GM18502 (cell line): Measurements from ENCODE around the gene MAPK11.

Experiments
- ATAC-seq: cut with Tn5 transposase; IDR thresholded peaks from one replicate; pipeline ENCODE4 v1.9.1; 2021; ENCODE audit warnings: mild to moderate bottlenecking; ENCODE audit not compliant: unreplicated experiment, poor library complexity

The MAPK11 gene

DNA sequence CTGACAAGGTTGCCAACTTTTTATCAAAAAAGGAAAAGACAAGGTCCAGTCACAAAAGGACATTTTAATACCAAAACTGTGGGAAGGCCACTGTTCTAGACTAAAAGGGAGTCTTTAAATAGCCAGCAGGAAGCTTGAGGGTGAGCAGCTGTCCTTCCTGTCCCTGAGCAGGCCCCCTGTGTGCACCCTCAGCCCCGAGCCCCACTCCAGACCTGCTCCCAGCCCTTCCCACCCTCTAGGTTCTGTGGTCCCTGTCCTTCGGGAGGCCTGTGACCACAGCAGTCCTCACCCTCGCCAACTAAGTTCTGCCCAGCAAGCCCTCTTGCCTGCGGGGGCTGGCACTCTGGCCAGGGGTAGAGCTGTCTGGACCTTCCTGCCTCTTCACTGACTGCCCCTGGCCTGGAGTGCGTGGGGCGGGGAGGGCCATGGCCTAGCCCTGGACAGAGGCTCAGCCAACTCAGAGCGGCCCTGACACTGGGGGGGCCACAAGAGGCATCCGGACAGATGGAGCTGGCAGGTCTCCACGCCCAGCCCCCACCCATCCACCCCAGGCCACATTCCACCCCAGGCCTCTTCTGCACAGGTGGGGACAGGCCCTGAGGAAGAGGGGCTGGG, 38.9 kb upstream of the MAPK11 start:
- ATAC-seq, result no peak

DNA sequence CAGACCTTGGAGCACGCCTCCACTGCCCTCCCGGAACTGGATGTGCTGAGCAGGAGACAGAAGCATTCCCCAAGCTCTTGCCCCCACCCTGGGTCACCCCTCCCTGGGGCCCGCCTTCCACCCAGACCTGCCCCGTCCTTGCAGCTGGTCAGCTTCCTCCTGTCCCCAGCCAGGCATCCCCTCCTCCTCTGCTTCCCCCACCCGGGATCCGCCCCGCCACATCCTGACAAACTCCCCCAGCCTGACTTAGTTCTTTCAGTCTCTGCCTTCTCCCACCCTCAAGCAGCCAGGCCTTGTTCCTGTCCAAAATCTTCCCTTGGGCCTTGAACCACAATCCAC, 38.4 kb upstream of the MAPK11 start:
- ATAC-seq, result no peak

DNA sequence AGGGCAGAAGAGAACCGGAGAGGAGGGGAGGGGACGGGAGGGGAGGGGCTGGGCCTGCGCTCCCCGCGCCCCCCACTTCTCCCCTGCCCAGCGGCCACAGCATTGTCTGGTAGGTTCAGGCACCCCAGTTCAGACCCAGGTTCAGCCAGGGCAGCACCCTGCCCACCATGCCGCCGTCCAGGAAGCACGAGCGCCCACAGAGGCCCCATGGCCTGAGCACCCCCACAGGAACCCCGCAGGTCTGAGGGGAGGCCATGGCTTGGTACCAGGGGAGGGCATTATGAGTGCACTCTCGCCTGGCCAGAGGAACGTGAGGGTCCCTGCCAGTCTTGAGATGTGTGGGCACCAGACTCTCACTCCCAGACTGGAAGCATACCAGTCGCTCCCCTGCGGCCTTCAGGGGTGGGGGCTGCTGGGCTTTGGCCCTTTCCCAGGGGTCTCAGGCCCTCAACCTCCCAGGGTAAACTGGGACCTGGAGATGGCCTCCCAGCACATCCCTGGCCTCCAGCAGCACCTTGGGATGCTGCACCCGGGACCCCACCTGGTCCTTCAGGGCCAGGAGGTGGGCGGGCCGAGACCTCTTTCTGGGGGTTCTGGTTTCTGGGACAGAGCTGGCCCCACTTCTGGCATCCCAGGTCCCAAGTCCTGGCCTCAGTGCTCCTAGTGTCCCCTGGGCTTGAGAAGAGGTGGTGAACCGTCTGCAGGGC, 37.9 kb upstream of the MAPK11 start:
- ATAC-seq, result no peak

DNA sequence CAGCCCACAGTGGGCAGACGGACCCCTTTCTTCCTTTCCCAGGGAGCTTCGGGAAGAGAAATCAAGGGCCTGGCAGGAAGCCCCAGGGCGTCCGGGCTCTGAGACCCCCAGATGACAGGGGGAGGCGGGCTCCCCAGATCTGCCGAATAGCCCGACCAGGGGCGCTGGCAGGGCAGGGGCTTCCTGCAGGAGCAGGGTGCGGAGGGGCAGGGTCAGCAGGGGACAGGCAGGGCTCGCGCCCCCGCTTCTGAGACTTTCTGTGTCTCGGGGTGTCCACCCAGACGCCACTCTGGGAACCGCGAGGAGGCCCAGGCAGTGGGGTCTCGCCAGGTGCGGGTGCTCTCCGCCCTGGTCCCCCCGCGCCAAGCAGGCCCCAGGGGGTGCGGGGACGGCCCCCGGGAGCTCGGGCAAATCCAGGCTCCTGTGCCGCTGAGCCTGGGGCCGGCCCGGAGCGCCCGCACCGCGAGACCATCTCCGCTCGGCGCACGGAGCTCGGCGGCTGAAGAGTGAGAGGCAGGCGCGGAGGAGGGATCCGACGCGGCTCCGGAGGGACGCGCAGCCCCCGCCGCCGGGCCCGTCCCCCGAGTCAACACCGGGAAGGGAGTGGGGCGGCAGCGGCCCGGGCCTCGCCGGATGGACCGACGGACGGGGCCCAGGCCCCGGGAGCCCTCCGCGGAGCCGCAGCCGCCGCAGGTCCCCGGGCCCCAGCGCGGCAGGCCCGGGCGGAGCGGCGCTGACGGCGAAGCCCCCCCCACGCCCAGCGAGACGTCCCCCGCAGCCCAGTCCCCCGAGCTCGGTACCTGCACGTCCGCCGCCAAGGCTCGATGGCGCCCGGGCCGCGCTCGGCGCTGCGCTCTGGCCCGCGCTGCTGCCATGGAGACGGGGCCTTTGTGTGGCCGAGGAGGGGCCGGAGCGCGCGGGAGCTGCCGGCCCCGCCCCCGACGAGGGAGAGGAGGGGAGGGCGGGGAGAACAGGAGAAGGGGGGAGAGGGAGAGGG, 36.9 kb upstream of the MAPK11 start, which contains the start of gene PLXNB2:
Gene PLXNB2, minus strand, starts transcription at position 894 of the 997 bp plus-strand sequence. CDS start 17,062 bp downstream, outside the sequence.
- peak; percentile 43 for ATAC-seq

DNA sequence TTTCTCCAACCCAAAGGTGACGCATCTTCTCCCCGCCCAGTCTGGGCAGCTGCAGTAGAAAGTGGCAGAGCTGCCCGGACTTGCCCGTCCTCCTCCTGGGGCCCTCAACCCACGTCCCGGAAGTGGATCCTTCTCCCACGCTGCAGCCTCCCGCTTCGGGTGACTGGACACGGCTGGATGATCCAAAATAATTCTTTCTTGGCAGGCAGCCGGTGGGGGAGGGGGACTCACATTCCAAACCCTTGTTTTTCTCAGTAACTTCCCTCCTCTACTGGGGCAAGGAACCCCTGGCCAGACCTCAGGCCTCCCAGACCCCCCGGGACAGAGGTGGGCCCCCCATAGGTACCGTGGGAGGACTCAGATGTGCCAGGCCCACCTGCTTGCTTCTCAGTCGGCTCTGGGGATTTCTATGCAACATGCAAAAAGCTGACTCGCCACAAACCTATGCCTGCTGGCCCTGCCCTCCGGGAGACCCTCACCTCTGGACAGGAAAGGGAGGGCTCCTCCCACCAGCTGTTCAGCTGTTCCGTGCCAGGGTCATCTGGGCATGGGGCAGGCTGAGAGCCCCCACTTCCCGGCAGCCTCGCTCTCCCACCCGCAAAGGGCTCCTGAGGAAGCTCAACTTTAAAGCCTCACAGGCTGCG, 35.9 kb upstream of the MAPK11 start:
- no peak for ATAC-seq

DNA sequence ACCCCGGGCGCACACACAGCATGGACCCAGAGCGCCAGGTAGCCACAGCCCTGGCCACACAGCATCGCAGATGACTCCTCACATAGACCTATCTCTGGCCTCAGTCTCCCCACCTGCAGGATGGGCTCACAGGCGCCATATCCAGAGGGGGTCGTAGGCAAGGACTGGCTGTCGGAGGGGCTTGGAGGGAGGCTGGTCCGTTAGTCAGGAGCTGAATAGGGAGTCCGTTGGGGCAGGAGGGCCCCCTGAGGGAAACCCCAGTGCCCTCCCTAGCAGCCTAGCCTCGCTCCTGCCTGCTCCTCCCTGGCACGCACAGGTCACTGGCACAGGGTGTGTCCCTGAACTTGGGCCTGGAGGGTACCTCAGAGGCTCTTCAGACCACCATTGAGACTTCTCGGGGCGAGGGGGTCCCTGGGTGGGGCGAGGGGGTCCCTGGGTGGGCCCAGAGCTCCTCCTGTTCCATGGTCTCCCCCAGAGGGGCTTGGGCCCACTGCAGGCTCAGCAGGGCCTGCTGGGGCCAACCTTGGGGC, 35.3 kb upstream of the MAPK11 start:
- ATAC-seq, result no peak

DNA sequence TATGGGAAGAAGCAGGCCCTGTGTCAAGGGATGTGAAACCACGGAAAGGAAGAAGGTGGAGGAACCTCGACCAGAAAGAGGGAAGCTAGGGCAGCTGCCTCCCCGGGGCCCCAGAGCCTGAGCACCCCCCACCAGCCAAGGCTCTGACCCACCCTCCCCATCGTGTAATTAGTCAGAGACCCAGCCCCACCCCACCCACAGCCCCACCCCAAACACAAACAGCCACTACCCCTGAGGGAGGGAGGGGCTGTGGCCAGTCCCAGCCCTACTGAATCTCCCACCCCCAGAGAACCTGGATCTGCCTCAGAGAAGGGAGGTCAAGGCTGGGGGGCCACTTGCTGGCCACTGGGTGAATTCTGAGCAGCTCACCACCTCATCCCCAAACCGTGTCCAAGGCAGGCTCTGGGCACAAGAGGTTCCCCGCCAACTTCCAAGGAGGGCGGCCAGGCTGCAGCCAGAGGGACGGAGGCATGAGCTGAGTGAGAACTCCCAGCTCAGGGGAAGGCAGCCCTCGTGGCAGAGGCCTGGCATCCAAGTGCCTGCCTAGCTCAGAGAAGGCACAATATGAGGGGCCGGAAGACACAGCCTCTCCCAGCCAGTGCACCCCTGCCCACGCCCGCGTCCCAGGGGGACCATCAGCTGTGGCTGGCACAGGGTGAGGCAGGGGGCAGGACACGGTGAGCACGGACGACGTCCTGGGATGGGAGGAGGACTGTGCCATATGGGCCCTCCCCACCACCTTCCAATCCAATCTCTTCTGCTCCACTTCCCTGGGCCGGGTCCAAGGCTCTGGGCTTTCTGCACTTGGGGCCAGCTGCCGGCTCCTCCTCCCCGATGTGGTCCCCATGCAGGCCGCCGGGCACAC, 34.6 kb upstream of the MAPK11 start:
- no peak for ATAC-seq

DNA sequence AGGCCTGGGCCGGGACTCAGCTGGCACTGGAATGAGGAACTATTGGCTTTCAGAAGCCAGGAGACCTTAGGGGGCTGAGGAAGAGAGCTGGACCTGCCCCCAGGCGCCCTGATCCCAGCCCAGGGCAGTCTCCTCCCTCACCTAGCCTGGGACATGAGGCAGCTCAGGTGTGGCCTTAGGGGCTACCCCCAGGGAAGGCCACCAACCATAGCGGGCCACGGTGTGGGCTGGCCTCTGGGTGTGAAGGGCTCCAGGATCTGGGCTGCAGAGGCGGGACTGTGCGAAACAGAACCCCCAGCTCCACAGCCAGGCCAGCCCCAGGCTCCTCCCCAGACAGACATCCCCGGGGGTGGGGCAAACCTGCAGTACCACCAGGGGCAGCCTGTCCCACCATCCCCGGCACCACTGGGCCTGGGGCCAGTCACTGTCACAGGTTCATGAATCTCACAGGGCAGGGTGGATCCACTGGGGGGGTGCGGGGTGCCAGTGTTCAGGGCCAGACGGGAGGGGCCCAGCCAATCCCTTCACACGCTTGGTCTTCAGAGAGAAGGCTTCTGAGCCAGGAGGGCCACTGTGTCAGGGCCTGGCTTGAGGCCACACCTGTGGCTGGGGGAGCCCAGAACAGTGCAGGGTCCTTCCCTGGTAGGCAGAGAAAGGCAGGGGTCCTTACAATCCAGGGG, 33.8 kb upstream of the MAPK11 start:
- ATAC-seq, result no peak

DNA sequence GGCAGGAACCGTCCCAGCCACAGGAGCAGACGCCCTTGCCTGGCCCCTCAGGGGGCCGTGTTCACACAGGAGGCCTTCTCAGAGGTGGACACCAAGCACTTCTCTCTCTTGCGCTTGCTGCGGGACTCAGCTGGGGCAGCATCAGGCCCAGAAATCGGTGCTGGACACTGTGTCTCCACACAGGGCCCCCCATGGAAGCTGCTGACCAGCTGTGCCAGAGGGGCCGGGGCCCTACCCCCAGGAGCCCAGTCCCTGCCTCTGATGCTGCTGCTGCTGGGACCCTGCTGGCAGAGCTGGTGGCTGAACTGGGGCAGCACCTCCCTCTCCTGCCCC, 33.3 kb upstream of the MAPK11 start:
- ATAC-seq, result no peak

DNA sequence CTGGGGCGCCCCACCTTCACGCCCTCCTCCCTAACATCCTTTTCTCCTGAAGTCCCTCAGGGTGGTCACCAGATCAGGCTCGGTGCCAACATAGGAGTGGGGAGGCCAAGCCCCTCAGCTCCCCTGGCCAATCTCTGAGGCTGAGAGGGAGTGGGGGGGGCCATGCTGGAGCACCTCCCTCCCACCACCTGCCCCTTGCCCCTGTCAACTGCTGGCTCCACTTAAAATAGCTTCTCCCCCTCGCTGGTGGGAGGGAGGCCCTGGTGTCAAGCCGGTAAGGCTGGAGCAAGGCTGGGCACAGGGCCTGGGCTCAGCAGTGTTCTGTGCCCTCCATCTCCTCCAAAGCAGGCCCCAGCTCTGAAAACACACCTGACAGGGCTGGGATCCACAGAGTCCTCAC, 32.4 kb upstream of the MAPK11 start:
- ATAC-seq, result no peak

DNA sequence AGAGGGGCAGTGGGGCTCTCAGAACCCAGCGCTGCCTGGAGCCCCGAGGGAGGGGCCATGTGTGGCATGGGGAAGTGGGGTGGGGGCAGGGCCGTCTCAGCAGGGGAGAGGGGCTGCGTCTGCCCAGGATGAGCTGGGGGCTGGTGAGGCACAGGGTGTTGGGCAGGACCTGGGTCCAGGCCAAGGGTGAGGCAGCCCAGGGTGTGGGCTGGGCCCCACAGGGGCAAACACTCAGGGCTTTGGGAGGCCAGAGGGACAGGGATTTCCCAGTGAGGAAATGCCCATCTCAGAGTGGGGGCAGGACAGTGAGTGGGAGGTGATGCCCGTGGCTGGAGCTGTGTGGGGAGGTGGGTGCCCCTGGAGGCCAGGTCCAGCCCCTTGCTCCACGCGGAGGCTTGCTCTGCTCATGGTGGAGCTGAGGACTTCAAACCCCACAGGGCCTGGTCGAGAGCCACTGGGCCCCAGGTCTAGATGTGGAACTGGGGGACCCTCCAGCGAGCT, 31.9 kb upstream of the MAPK11 start:
- ATAC-seq, result no peak

DNA sequence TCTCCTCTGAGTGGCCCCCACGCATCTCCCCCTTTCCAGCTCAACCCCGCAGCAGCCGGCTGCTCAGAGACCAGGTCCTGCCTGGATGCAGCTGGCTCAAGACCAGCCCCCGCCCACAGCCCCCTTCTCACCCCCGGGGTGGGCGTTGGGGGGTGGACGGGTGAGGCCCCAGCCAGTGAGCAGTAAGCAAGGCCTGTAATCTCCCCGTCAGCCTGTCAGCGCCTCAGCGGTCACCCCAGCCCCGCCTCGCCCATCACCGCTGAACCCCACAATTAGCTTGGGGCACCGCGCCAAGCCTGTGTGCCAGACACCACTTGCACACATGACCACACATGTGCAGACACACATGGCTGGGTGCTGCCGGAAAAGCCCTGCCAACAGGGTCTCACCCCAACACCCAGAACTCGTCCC, 31.4 kb upstream of the MAPK11 start:
- ATAC-seq, result no peak

DNA sequence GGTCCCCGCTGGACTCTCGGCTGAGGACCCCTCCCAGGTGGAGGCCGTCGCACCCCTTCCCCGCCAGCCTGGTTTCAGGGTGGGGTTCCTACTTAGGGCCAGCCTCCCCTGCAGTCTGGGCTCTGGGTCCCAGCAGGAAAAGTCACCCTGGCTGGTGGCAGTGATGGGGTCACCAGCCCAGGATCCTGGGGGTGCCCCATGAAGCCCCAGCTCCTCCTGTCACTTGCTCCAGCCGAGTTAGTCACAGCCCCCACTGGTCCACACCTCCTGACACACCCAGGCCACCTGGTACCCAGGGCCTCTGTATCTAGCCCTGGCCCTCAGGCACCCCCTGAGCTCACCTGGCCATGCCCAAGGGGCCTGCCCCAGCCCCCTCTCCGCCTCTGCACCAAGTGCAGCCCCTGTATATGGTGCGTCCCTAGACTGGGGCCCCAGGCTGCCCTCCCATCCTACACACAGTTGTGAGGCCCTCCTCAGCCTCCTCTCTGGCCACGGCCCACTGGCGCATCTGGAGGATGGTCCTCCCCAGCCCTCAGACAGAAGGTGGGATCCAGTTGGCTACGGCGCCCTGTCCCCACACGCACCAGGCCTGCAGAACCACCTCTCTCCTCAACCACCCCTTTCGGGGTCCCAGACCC, 30.6 kb upstream of the MAPK11 start:
- ATAC-seq, result no peak

DNA sequence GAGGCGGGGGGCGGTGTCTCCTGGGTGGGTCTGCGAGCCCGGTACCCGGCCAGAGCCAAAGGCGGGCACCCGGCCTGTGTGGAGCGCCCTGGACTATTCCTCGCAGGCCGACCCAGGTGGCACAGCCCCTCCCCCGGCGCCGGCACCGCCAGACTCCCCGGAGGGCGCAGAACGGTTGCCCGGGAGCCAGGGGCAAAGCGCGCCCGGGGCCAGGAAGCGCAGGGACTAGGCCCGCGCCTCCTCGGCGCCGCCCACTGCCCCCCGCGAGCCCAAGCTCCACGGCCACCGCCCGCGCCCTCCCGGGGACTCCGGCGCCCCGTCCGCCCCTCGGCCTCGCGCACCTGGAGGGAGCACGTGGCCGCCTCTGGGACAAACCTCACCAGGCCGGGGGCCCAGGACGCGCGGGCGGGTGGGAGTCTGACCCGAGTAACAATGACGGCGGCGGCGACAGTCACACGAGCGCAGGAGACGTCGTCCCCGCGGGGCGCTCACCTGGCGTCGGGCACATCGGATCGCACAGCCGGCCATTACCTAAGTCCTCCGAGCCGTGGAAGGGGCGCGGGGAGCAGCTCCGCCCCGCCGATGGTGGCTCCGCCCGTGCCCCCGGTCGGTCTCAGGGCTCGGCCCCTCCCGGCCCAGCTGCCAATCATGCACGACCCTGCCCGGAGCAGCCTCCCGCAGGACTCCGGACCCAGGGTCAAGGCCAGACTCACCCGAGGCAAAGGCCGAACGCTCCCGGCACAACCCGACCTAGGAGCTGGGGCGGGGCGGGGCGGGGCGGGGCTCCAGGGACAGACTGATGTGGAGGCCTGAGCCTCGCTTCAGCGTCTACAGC, 29.8 kb upstream of the MAPK11 start:
- ATAC-seq, result no peak

DNA sequence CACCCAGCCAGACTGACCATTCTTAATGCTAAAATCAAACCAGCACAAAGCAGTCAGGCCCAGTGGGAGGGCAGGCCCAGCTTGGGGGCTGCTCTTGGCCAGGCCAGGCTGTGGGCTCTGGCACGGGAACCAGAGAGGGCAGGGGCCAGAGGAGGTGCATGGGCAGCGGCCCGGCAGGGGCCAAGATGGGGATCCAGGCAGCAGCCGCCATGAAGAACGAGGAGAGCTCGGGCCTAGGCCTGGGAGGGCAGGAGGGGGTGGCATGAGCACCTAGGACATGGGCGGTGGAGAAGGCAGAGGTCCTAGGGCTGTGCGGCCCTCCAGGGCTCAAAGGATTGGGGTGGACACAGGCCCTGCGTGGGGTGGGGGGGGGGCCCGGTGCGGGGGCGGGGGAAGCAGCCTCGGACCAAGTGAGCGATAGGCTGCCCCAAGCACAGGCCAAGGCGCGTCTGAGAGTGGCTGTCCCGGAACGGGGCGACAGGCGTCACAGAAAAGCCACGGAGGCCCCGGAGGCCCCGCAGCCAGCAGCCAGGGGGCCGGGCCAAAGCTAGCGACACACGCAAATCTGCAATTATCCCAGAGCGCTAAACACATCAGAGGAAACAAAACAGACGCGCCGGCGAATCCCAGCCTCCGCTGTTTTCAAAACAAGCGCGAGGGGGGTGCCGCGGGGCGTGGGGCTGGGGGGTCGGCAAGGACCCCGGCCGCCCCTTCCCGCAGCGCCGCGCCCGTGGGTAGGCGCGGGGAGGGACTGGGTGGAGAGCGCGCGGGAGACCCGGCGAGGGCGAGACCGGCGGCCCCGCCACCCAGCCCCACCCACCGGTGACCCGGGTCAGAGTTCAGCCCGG, 29.0 kb upstream of the MAPK11 start:
- ATAC-seq, result no peak

DNA sequence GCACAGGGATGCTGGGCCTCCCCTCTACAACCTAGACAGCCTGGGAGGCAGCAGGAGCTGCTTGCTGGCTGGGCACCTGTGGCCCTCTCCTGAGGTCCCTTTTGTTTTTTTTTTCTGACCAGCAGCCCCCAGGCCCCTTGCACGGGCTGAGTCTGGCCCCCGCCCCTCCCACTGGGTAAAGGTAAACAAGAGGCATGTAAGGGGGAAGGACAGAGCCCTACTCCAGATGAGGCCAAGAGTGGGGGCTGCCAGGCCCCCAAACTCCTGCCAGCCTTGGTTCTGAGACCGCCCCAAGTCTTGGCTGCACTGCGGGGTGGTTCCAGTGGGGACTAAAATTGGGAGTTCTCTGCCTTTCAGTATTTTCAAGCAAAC, 28.1 kb upstream of the MAPK11 start:
- no peak for ATAC-seq
